HK-2 (cell line): ENCODE data around the gene SLC2A13.
"Not testable (repeated sequence)": the region's sequence is repeated elsewhere in the genome, so short reads cannot be mapped to it uniquely, and the experiment has no call there.

Experiments used
- DNase-seq: peaks from one replicate; pipeline ENCODE4 v3.0.0-alpha.2; 2018; ENCODE audit not compliant: unreplicated experiment

SLC2A13 gene

GRCh38 chr12:39868328-39868725, 237.6 kb downstream of the SLC2A13 start:
- no peak for DNase-seq

- no peak for DNase-seq
Measured at GRCh38 chr12:39867631-39868327, 238.1 kb downstream of the SLC2A13 start.

GRCh38 chr12:39866135-39866534, 239.7 kb downstream of the SLC2A13 start:
- DNase-seq: no peak

- DNase-seq: no peak
Measured at GRCh38 chr12:39860695-39861094, 245.2 kb downstream of the SLC2A13 start.

GRCh38 chr12:39853003-39853402, 252.9 kb downstream of the SLC2A13 start:
- no peak for DNase-seq

GRCh38 chr12:39852346-39852745, 253.5 kb downstream of the SLC2A13 start:
- no peak for DNase-seq

- not testable (repeated sequence) for DNase-seq
Measured at GRCh38 chr12:39848218-39848617, 257.7 kb downstream of the SLC2A13 start.

GRCh38 chr12:39846971-39847650, 258.8 kb downstream of the SLC2A13 start:
- no peak for DNase-seq

- no peak for DNase-seq
Measured at GRCh38 chr12:39846304-39846703, 259.6 kb downstream of the SLC2A13 start.

- no peak for DNase-seq
Measured at GRCh38 chr12:39840422-39840821, 265.5 kb downstream of the SLC2A13 start.

- DNase-seq: no peak
Measured at GRCh38 chr12:39839072-39839471, 266.8 kb downstream of the SLC2A13 start.

GRCh38 chr12:39835517-39836489, 270.1 kb downstream of the SLC2A13 start:
- no peak for DNase-seq

- DNase-seq: no peak
Measured at GRCh38 chr12:39831587-39832315, 274.1 kb downstream of the SLC2A13 start.

GRCh38 chr12:39830852-39831520, 274.9 kb downstream of the SLC2A13 start:
- no peak for DNase-seq

GRCh38 chr12:39830171-39830570, 275.7 kb downstream of the SLC2A13 start:
- no peak for DNase-seq

- no peak for DNase-seq
Measured at GRCh38 chr12:39824505-39825212, 281.2 kb downstream of the SLC2A13 start.

GRCh38 chr12:39816671-39817185, 289.2 kb downstream of the SLC2A13 start:
- DNase-seq: no peak

- DNase-seq: no peak
Measured at GRCh38 chr12:39815746-39816145, 290.1 kb downstream of the SLC2A13 start.

- DNase-seq: no peak
Measured at GRCh38 chr12:39814626-39815025, 291.3 kb downstream of the SLC2A13 start.

- DNase-seq: no peak
Measured at GRCh38 chr12:39813776-39814175, 292.1 kb downstream of the SLC2A13 start.
